Skin epidermis (tissue), 12 donors: Measurements from ENCODE around the gene ENTPD6.
A peak's percentile ranks its signal among the peaks of the same experiment; 100 is the strongest.
"Not testable (repeated sequence)": the region's sequence is repeated elsewhere in the genome, so short reads cannot be mapped to it uniquely, and the experiment has no call there.

Experiments used
- H3K27ac ChIP-seq, 21 experiments: fragments of 200-600 bp; sonication (generic) in 11 of 21; one replicate each; pipeline ENCODE4 v1.5.0; 2020; ENCODE audit warnings: mild to moderate bottlenecking in 3 of 21, inconsistent platforms in 2 of 21, moderate library complexity in 2 of 21
- H3K4me3 ChIP-seq, 7 experiments: fragments of 200-600 bp; sonication (generic) in 2 of 7; one replicate each; pipeline ENCODE4 v1.5.0; 2020; ENCODE audit warnings: inconsistent platforms in 2 of 7, mild to moderate bottlenecking in 2 of 7, moderate library complexity in 1 of 7

ENTPD6 gene

GRCh38 chr20:25249198-25249931 lies 53.9 kb downstream of the ENTPD6 start:
- Histone ChIP-seq H3K4me3 (peak overlapping the region; percentile 64 to 96 (median 93)), H3K27ac (peak overlapping the region in 7 of 21 experiments; percentile 72 to 94 (median 85))

DNA sequence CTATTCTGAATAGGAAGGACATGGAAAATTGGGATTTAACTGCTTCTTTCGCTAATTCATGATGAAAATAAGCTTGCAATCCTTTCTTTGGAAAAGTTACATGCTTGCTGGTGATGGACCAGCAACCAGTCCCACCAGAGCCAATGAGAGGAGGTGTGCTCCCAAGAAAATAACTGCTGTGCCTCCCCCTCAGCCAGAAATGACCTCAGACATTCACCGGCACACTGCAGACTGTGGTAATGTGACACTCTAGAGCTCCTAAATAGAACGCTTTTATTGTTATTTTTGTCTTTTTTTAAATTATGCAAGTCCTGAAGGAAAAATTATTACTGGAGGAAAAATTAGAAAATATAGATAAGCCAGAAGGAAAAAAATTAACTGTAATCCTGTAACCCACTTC lies 55.0 kb downstream of the ENTPD6 start:
- Histone ChIP-seq H3K27ac (peak overlapping the region in 1 of 21 experiments; percentile 16), H3K4me3 (peak overlapping the region in 4 of 7 experiments; percentile 76 to 94 (median 92))

GRCh38 chr20:25251019-25251418 lies 55.5 kb downstream of the ENTPD6 start:
- Histone ChIP-seq H3K4me3 (peak overlapping the region in 1 of 7 experiments; percentile 94), H3K27ac (no peak overlapping the region)

GRCh38 chr20:25251558-25251957 lies 56.0 kb downstream of the ENTPD6 start:
- Histone ChIP-seq H3K4me3 (no peak overlapping the region), H3K27ac (no peak overlapping the region)

DNA sequence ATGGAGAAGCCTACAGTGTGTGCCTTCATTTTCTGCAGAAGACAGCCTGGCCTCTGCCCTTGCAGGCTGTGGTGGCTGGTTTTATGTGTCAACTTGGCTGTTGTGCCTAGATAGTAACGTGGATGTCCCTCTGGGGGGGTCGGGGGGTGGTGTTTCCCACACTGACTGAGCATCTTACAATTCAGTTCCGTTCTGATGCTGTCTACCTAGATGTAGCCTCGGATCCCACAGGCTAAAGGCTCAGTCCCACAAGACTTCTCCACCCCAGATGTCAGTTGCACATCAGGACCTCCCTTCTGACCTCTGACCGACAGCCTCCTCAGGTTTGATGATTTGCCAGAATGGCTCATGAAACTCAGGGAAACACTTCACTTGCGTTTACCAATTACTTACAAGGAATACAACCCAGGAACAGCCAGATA lies 56.7 kb downstream of the ENTPD6 start:
- H3K4me3 ChIP-seq, result no peak overlapping the region
- no peak overlapping the region for H3K27ac ChIP-seq

DNA sequence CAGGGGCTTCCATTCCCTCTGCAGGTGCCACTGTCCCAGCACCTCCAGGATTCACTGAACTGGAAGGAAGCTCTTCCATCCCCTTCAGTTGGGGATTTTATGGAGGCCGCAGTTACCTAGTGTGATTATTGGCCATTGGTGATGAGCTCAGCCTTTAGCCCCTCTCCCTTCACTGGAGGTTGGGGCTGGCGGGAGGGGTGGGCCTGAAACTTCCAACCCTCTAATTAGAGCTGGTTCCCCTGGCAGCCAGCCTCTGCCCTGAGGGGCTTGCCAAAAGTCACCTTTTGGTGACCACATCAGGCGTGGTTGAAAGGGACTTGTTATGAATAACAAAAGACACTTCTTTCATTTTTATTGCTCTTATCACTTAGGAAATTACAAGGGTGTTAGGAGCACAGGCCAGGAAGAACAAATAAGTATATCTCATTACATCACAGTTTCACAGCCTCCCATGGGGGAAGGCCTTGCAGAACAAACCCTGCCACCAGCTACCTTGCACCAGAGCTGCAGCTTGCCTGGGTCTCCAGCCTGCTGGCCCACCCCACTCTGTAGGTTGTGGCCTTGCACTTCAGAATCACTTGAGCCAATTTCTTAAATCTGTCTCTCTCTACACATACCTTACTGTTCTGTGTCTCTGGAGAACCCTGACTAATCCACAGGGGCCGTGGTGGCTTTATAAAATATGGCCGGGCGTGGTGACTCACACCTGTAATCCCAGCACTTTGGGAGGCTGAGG lies 57.3 kb downstream of the ENTPD6 start:
- Histone ChIP-seq H3K4me3 (no peak overlapping the region), H3K27ac (no peak overlapping the region)

DNA sequence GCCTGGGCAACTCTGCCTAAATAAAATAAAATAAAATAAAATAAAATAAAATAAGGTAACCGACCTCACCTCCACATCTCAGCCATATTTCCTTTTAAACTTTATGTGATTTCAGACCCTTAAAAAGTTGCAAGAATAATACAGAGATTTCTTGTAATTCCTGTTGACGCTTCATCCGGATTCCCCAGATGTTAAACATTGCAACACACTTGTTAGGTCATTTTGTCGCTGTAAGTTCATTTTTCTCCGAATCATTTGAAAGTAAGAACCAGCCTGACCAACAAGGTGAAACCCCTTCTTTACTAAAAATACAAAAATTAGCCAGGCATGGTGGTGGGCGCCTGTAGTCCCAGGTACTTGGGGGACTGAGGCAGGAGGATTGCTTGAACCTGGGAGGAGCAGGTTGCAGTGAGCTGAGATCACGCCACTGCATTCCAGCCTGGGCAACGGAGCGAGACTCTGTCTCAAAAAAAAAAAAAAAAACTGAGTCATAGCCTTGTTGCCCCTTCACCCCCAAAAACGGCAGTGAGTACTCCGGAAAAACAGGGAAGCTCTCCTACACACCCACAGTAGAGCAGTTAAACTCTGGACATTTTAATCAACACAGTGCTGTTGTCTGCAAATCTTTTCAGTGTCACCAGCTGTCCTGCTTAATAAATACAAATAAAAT lies 58.2 kb downstream of the ENTPD6 start:
- H3K4me3 ChIP-seq, result no peak overlapping the region
- H3K27ac ChIP-seq, result no peak overlapping the region

DNA sequence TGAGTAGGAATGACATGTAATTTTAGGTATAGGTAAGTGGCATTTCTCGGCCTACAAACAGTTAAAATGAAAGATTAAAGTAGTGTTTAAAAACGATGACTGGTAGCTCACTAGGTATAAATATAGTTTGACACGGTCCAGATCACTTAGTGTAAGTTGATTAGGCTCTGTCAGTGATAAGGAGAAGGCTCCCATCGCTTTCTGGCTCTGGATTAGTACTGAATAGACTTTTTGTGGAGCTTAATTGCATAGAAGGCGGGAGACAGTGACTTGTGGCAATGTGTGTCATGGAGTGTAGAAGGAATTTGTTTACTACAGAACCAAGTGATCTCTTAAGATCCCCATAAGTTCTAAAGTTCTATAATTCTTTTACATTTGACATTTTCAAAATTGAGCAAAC lies 59.1 kb downstream of the ENTPD6 start:
- H3K27ac ChIP-seq, result peak overlapping the region in 4 of 21 experiments; percentile 32 to 76 (median 54)

DNA sequence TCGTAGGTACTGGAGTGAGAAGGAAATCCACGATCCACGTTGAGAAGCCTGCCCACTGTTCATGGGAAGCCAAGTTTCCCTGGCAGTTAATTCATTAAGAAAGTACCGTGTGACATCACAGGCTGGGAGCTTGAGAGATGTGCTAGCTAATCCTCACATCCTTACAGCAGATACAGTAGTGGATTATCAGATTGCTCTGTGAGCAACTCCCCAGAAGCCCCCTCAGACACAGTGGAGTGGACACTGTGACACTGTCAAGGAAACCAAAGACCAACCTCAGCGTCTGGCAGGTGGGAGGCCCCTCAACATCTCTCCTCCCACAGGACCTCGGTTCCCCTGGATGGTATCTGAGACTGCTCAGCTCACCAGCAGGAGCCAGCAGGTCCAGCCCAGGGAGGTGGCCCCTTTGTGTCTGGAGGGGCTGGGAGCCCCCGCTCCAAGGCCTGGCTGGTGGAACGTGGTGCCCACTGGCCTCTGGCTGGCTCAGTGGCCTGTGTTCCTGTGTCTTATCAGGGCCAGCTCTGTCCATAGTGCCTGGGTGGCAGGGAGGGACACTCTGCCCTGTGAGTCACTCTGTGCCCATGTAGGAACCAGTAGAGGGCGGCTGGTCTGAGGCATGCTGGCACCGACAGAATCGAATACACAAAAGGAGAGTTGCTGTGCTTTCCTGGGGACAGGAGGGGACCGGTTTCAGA lies 59.6 kb downstream of the ENTPD6 start:
- H3K27ac ChIP-seq, result peak overlapping the region in 10 of 21 experiments; percentile 19 to 76 (median 46)
- H3K4me3 ChIP-seq, result no peak overlapping the region

More for the DNA sequence above, 59.1 kb downstream of the ENTPD6 start:
- no peak overlapping the region for H3K4me3 ChIP-seq

DNA sequence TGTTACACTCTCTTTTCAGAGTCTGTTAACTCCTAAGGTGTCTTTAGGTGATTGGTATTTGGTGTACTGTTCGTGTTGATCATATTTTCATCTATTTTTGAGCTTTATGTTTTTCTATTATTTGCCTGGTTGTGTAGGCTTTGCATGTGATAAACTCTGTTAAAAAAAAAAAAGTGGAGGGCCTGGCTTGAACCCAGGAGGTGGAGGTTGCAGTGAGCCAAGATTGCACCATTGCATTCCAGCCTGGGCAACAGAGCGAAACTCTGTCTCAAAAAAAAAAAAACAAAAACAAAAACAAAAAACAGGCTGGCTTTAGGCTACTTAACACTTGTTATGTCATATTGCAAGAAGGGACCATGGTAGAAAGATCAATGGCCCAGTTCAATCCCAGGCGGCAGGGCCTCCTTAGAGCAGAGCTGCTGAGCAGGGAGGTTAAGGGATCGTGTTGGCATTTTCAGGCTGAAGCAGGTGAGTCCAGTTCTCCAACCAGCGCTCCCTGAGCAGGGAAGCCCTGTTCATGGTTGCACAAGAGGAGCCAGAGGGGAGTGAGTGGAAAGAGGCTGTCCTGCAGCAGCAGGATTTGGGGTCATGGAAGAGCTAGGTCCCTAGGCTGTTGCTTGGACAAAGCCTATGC lies 60.8 kb downstream of the ENTPD6 start:
- no peak overlapping the region for H3K4me3 ChIP-seq
- peak overlapping the region in 4 of 21 experiments; percentile 9 to 53 (median 27) for H3K27ac ChIP-seq

DNA sequence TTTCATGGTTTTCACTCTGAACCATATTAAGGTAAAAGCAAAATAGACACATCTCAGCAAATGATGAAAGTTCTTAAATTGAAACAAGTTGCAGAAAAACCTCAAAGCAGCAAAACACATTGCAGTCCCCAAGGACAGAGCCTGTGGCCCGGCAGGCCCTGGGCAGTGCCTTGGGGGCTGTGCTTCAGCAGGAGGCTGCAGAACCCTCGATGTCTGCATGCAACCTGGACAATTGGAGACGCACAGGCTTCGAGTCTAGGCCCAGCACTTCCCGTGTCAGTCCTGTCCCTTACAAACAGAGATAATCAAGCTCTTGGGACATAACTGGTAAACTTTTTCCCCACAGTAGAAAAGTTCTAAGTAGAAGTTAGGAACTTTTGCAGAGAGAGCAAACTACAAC lies 61.6 kb downstream of the ENTPD6 start:
- H3K4me3 ChIP-seq, result no peak overlapping the region
- no peak overlapping the region for H3K27ac ChIP-seq

- Histone ChIP-seq H3K27ac (no peak overlapping the region), H3K4me3 (no peak overlapping the region)
Observed at GRCh38 chr20:25257756-25258475, 62.4 kb downstream of the ENTPD6 start.

DNA sequence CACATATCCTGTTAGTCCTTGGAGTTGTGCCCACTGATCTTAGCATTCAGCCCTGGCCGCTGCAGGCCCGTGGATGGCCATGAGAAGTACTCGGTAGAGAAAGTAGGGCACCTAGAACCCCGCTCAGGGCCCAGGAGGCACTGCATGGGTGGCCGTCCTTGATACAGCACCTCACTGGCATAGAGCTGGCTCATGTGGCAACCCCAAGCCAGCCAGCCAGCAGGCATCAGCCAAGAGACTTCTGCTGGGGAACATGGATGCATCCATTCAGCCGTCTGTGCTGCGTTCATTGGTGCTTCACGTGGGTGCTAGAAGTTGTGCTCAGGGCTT lies 62.9 kb downstream of the ENTPD6 start:
- peak overlapping the region in 1 of 21 experiments; percentile 21 for H3K27ac ChIP-seq
- H3K4me3 ChIP-seq, result no peak overlapping the region

GRCh38 chr20:25258828-25259227 lies 63.3 kb downstream of the ENTPD6 start:
- Histone ChIP-seq H3K27ac (no peak overlapping the region), H3K4me3 (no peak overlapping the region)

- H3K27ac ChIP-seq, result no peak overlapping the region
- no peak overlapping the region for H3K4me3 ChIP-seq
Observed at GRCh38 chr20:25259358-25259757, 63.8 kb downstream of the ENTPD6 start.

- no peak overlapping the region for H3K4me3 ChIP-seq
- no peak overlapping the region for H3K27ac ChIP-seq
Observed at GRCh38 chr20:25259788-25260254, 64.3 kb downstream of the ENTPD6 start.

DNA sequence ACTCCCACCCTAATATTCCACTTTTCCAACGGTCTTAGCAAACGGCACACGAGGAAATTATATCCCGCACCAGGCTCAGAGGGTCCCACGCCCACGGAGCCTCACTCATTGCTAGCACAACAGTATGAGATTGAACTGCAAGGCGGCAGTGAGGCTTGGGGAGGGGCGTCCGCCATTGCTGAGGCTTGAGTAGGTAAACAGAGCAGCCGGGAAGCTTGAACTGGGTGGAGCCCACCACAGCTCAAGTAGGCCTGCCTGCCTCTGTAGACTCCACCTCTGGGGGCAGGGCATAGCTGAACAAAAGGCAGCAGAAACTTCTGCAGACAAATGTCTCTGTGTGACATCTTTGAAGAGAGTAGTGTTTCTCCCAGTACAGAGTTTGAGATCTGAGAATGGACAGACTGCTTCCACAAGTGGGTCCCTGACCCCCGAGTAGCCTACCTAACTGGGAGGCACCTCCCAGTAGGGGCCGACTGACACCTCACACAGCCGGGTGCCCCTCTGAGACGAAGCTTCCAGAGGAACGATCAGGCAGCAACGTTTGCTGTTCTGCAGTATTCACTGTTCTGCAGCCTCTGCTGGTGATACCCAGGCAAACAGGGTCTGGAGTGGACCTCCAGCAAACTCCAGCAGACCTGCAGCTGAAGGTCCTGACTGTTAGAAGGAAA lies 65.4 kb downstream of the ENTPD6 start:
- H3K27ac ChIP-seq, H3K4me3 ChIP-seq: not testable (repeated sequence)
